Hepatocyte (in vitro differentiated cells): Measurements from ENCODE around the gene KANK3. TPM values are rescaled to one million over a fixed set of nuclear protein-coding genes. Genes with fewer than 3 reads are reported as not detected.
"Not testable (repeated sequence)": the region's sequence is repeated elsewhere in the genome, so short reads cannot be mapped to it uniquely, and the experiment has no call there.

Source experiments
- DNase-seq: peaks from one replicate; pipeline ENCODE4 v3.0.0-alpha.2; 2016; ENCODE audit warnings: low spot score
- H2AFZ ChIP-seq: fragments of 200-600 bp; sonication (generic); 2 replicates; pipeline ENCODE4 v1.6.0; 2016; ENCODE audit warnings: antibody characterized with exemption, mild to moderate bottlenecking
- H3K27ac ChIP-seq: fragments of 200-600 bp; sonication (generic); 2 replicates; pipeline ENCODE4 v1.5.1; 2016; ENCODE audit warnings: mild to moderate bottlenecking
- H3K27me3 ChIP-seq: fragments of 200-600 bp; sonication (generic); 2 replicates; pipeline ENCODE4 v1.6.1; 2016
- H3K36me3 ChIP-seq: fragments of 200-600 bp; sonication (generic); replicated peaks from 2 replicates; pipeline ENCODE4 v1.5.1; 2016; ENCODE audit warnings: low read depth; ENCODE audit not compliant: insufficient read depth
- H3K4me1 ChIP-seq: fragments of 200-600 bp; sonication (generic); 2 replicates; pipeline ENCODE4 v1.5.1; 2016; ENCODE audit warnings: mild to moderate bottlenecking, moderate library complexity; ENCODE audit not compliant: insufficient read depth
- H3K4me2 ChIP-seq: fragments of 200-600 bp; sonication (generic); 2 replicates; pipeline ENCODE4 v1.6.0; 2016
- H3K4me3 ChIP-seq: fragments of 200-600 bp; sonication (generic); 2 replicates; pipeline ENCODE4 v1.5.1; 2016; ENCODE audit warnings: mild to moderate bottlenecking
- H3K79me2 ChIP-seq: fragments of 200-600 bp; sonication (generic); 2 replicates; pipeline ENCODE4 v1.6.0; 2017; ENCODE audit warnings: mild to moderate bottlenecking
- H3K9me2 ChIP-seq: fragments of 200-600 bp; sonication (generic); replicated peaks from 2 replicates; pipeline ENCODE4 v1.6.0; 2017; ENCODE audit warnings: mild to moderate bottlenecking; ENCODE audit not compliant: insufficient read depth
- H3K9me3 ChIP-seq: fragments of 200-600 bp; sonication (generic); 2 replicates; pipeline ENCODE4 v1.5.1; 2016; ENCODE audit warnings: low read depth, mild to moderate bottlenecking
- H4K20me1 ChIP-seq: fragments of 200-600 bp; sonication (generic); 2 replicates; pipeline ENCODE4 v1.6.0; 2016; ENCODE audit warnings: mild to moderate bottlenecking; ENCODE audit not compliant: insufficient read depth, poor library complexity, severe bottlenecking
- EZH2 ChIP-seq: fragments of 200-600 bp; sonication (generic); IDR thresholded peaks from 2 replicates; pipeline ENCODE4 v1.6.1; 2016; ENCODE audit warnings: antibody characterized with exemption, mild to moderate bottlenecking, borderline replicate concordance
- EZH2phosphoT487 ChIP-seq: fragments of 200-600 bp; sonication (generic); IDR thresholded peaks from one replicate; pipeline ENCODE4 v1.6.1; 2018; ENCODE audit warnings: antibody characterized with exemption, mild to moderate bottlenecking, low read depth, moderate library complexity; ENCODE audit not compliant: unreplicated experiment, severe bottlenecking
- WGBS: methylation state at CpG from one replicate; pipeline ENCODE4 v1.1.6; 2016; ENCODE audit warnings: low lambda C conversion rate; ENCODE audit errors: missing lambda C conversion rate; 5-methylcytosine and 5-hydroxymethylcytosine counted together
- polyA plus RNA-seq: library from polyadenylated mRNA; unstranded; fragments of >200 nt; fragmentation: Nextera tagmentation; extraction: Ambion mirVana; gene quantifications from 2 replicates; pipeline ENCODE4 v1.2.1, GENCODE V29; 2016
- total RNA-seq: library from RNA; depleted of rRNA; stranded (reverse); fragments of >200 nt; gene quantifications from 2 replicates; pipeline ENCODE4 v1.2.3, GENCODE V29; 2014
- TF ChIP-seq, protein P1 (sequence below): fragments of 200-600 bp; sonication (generic); IDR thresholded peaks from 2 replicates; pipeline ENCODE4 v1.5.1; 2016; ENCODE audit warnings: antibody characterized with exemption, mild to moderate bottlenecking; ENCODE audit not compliant: poor library complexity

KANK3 gene
- total and polyA plus RNA-seq, 2 experiments from 2014 or later, result 1.2 to 3.2 TPM

DNA sequence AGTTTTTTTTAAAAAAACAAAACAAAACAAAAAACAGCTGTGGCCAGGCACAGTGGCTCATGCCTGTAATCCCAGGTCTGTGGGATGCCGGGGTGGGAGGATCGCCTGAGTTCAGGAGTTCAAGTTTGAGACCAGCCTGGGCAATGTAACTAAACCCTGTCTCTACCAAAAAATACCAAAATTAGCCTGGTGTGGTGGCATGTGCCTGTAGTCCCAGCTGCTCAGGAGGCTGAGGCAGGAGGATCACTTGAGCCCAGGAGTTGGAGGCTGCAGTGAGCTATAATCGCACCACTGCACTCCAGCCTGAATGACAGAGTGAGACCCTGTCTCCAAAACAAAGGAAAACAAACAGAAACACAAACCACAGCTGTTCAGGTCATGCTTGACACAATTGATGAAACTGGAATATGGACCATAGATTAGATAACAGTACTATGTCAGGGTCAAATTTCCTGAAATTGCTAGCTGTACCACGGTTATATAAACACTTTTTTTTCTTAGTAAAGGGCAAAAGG lies 14.0 kb upstream of the KANK3 start:
- H3K4me3 ChIP-seq, result no peak overlapping the region
- no peak for TF ChIP-seq EZH2phosphoT487
- TF ChIP-seq EZH2, result no peak
- TF ChIP-seq, protein P1, sequence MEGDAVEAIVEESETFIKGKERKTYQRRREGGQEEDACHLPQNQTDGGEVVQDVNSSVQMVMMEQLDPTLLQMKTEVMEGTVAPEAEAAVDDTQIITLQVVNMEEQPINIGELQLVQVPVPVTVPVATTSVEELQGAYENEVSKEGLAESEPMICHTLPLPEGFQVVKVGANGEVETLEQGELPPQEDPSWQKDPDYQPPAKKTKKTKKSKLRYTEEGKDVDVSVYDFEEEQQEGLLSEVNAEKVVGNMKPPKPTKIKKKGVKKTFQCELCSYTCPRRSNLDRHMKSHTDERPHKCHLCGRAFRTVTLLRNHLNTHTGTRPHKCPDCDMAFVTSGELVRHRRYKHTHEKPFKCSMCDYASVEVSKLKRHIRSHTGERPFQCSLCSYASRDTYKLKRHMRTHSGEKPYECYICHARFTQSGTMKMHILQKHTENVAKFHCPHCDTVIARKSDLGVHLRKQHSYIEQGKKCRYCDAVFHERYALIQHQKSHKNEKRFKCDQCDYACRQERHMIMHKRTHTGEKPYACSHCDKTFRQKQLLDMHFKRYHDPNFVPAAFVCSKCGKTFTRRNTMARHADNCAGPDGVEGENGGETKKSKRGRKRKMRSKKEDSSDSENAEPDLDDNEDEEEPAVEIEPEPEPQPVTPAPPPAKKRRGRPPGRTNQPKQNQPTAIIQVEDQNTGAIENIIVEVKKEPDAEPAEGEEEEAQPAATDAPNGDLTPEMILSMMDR, result no peak
- no peaks in the 10 kb centered on the region for H3K36me3 ChIP-seq
- no peaks in the 10 kb centered on the region for H3K9me3 ChIP-seq
- peaks cover under 1% of the 10 kb centered on the region for H3K27me3 ChIP-seq
- H3K9me2 ChIP-seq, result no peaks in the 10 kb centered on the region
- WGBS, result 72% methylated on average over 4 of the region's 4 CpGs
- H3K4me1 ChIP-seq, result peaks cover under 1% of the 10 kb centered on the region
- H3K79me2 ChIP-seq, result no peaks in the 10 kb centered on the region
- no peak overlapping the region for H2AFZ ChIP-seq
- no peak overlapping the region for H3K27ac ChIP-seq
- H4K20me1 ChIP-seq, result no peaks in the 10 kb centered on the region
- DNase-seq, result peak; percentile 21
- H3K4me2 ChIP-seq, result no peak overlapping the region

DNA sequence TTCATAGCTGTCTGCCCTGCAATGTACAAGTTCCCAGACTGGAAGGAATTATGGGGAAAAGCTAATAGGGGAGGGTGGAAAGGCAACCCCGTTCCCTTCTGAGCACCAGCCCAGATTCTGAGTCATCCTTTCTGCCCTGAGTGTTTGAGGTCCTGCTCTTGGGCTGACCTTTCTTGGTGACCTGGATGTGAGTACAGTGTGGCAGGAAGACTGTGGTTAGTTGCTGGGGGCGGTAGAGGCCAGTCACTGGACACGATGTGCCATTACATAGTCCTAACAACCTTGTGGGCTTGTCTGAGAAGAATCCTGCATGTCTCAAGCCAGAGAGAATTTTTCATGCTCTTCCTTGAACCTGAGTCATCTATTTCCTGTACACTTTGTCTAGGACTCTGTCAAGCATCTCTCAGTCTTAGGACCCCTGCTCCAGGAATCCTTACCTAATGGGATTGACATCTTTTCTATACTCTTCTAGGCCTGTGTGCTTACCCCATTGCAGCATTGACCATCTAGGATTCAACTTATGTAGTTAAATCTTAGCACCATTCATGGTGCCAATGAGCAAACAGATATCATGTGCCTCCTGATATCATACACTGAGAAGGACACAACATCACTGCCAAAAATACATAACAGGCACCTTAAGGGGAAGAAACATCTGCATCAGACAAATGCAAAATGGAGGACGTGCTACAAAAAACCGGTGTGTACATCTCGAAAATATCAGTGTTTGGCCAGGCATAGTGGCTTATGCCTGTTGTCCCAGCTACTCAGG lies 12.8 kb upstream of the KANK3 start:
- Histone ChIP-seq H3K9me3 (no peaks in the 10 kb centered on the region), H3K4me2 (no peak overlapping the region), H3K4me3 (no peak overlapping the region), H2AFZ (no peak overlapping the region), H3K36me3 (no peaks in the 10 kb centered on the region), H3K79me2 (no peaks in the 10 kb centered on the region), H3K27ac (peak overlapping the region; percentile 40), H4K20me1 (no peaks in the 10 kb centered on the region), H3K27me3 (peaks cover 4% of the 10 kb centered on the region), H3K4me1 (no peaks in the 10 kb centered on the region), H3K9me2 (no peaks in the 10 kb centered on the region)
- 77% methylated on average over 6 of the region's 6 CpGs for WGBS
- no peak for TF ChIP-seq EZH2
- TF ChIP-seq, protein P1, result no peak
- no peak for TF ChIP-seq EZH2phosphoT487
- peak; percentile 53 for DNase-seq

DNA sequence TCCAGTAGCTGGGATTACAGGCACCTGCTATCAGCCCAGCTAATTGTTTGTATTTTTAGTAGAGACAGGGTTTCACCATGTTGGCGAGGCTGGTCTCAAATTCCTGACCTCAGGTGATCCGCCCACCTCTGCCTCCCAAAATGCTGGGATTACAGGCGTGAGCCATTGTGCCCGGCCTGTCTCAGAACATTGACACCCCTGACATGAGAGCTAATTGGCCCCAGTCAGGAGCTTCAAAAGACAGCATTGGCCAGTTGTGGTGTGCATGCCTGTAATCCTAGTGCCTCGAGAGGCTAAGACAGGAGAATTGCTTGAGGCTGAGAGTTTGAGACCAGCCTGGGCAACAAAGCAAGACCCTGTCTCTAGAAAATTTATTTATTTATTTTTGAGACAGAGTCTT lies 9.8 kb upstream of the KANK3 start:
- H3K79me2 ChIP-seq, H4K20me1 ChIP-seq, H3K4me3 ChIP-seq, H3K27ac ChIP-seq, H3K36me3 ChIP-seq, H3K9me2 ChIP-seq, H3K4me1 ChIP-seq, H3K27me3 ChIP-seq, H2AFZ ChIP-seq, H3K9me3 ChIP-seq, DNase-seq: not testable (repeated sequence)
- peak overlapping the region; percentile 58 for H3K4me2 ChIP-seq
- 45% methylated on average over 5 of the region's 5 CpGs for WGBS

DNA sequence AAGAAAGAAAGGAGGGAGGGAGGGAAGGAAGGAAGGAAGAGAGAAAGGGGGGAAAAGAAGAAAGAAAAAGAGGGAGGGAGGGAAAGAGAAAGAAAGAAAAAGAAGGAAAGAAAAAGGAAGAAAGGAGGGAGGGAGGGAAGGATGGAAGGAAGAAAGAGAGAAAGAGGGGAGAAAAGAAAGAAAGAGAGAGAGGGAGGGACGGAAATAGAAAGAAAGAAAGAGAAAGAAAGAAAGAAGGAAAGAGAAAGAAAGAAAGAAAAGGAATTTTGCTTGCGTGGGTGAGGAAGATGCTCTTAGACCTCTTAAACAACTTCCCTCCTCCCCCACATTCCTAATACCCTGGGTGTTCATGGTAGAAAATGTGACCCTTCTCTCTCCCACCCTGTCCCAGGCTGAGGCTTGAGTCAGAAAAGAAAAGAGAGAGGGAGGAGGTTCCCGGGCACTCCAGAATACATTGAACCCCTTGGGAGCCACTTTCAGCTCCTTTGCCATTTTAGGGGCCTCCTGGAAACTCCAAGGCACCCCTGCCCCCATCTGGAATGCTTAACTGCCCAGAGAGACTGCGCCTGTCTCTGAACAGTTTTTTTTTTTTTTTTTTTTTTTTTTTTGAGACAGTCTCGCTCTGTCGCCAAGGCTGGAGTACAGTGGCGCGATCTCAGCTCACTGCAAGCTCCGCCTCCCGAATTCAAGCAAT lies 9.2 kb upstream of the KANK3 start:
- DNase-seq, result no peak

DNA sequence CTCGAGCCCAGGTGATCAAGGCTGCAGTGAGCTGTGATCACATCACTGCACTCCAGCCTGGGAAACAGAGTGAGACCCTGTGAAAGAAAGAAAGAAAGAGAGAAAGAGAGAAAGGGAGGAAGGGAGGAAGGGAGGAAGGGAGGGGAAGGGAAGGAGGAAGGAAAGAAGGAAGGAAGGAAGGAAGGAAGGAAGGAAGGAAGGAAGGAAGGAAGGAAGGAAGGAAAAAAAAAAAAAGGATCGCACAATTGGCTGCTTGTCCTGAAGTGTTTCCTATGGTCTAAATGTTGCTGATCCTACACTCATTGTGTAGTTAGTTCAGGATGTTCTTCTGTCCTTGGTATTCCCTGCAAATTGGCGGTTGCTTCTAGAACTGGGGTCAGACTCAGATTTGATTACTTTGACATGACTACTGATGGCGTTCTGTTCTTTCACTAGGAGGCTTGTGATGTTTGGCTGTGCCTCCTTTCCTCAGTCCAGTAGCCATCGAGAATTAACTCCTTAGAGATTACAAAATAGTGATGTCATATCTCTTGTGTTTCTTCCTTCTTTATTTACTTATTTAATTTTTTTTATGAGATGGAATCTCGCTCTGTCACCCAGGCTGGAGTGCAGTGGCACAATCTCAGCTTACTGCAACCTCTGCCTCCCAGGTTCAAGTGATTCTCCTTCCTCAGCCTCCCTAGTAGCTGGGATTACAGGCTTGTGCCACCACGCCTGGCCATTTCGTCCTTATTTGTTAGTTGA lies 6.7 kb upstream of the KANK3 start:
- H3K4me1 ChIP-seq, H3K4me2 ChIP-seq, DNase-seq, H3K9me2 ChIP-seq, H3K79me2 ChIP-seq, H2AFZ ChIP-seq, H4K20me1 ChIP-seq, H3K9me3 ChIP-seq, H3K4me3 ChIP-seq, H3K36me3 ChIP-seq, H3K27me3 ChIP-seq, H3K27ac ChIP-seq: not testable (repeated sequence)
- WGBS, result 85% methylated on average over 8 of the region's 8 CpGs

More for the DNA sequence above, 9.2 kb upstream of the KANK3 start:
- no peak overlapping the region for H2AFZ ChIP-seq
- no peak overlapping the region for H3K4me3 ChIP-seq
- WGBS, result 31% methylated on average over 9 of the region's 10 CpGs
- H3K36me3 ChIP-seq, result no peaks in the 10 kb centered on the region
- peak overlapping the region; percentile 58 for H3K4me2 ChIP-seq
- no peaks in the 10 kb centered on the region for H3K4me1 ChIP-seq
- no peak for TF ChIP-seq EZH2
- TF ChIP-seq, protein P1, result no peak
- TF ChIP-seq EZH2phosphoT487, result no peak
- no peaks in the 10 kb centered on the region for H3K9me3 ChIP-seq
- H4K20me1 ChIP-seq, result no peaks in the 10 kb centered on the region
- H3K27me3 ChIP-seq, result peaks cover 4% of the 10 kb centered on the region
- H3K79me2 ChIP-seq, result no peaks in the 10 kb centered on the region
- H3K27ac ChIP-seq, result no peak overlapping the region
- H3K9me2 ChIP-seq, result no peaks in the 10 kb centered on the region
